Hepatocyte (in vitro differentiated cells): Measurements from ENCODE around the gene GLYATL3. TPM values are rescaled to one million over a fixed set of nuclear protein-coding genes. Genes with fewer than 3 reads are reported as not detected.

Source experiments
- DNase-seq: peaks from one replicate; pipeline ENCODE4 v3.0.0-alpha.2; 2016; ENCODE audit warnings: low spot score
- H2AFZ ChIP-seq: fragments of 200-600 bp; sonication (generic); 2 replicates; pipeline ENCODE4 v1.6.0; 2016; ENCODE audit warnings: antibody characterized with exemption, mild to moderate bottlenecking
- H3K27ac ChIP-seq: fragments of 200-600 bp; sonication (generic); 2 replicates; pipeline ENCODE4 v1.5.1; 2016; ENCODE audit warnings: mild to moderate bottlenecking
- H3K27me3 ChIP-seq: fragments of 200-600 bp; sonication (generic); 2 replicates; pipeline ENCODE4 v1.6.1; 2016
- H3K36me3 ChIP-seq: fragments of 200-600 bp; sonication (generic); replicated peaks from 2 replicates; pipeline ENCODE4 v1.5.1; 2016; ENCODE audit warnings: low read depth; ENCODE audit not compliant: insufficient read depth
- H3K4me1 ChIP-seq: fragments of 200-600 bp; sonication (generic); 2 replicates; pipeline ENCODE4 v1.5.1; 2016; ENCODE audit warnings: mild to moderate bottlenecking, moderate library complexity; ENCODE audit not compliant: insufficient read depth
- H3K4me2 ChIP-seq: fragments of 200-600 bp; sonication (generic); 2 replicates; pipeline ENCODE4 v1.6.0; 2016
- H3K4me3 ChIP-seq: fragments of 200-600 bp; sonication (generic); 2 replicates; pipeline ENCODE4 v1.5.1; 2016; ENCODE audit warnings: mild to moderate bottlenecking
- H3K79me2 ChIP-seq: fragments of 200-600 bp; sonication (generic); 2 replicates; pipeline ENCODE4 v1.6.0; 2017; ENCODE audit warnings: mild to moderate bottlenecking
- H3K9me2 ChIP-seq: fragments of 200-600 bp; sonication (generic); replicated peaks from 2 replicates; pipeline ENCODE4 v1.6.0; 2017; ENCODE audit warnings: mild to moderate bottlenecking; ENCODE audit not compliant: insufficient read depth
- H3K9me3 ChIP-seq: fragments of 200-600 bp; sonication (generic); 2 replicates; pipeline ENCODE4 v1.5.1; 2016; ENCODE audit warnings: low read depth, mild to moderate bottlenecking
- H4K20me1 ChIP-seq: fragments of 200-600 bp; sonication (generic); 2 replicates; pipeline ENCODE4 v1.6.0; 2016; ENCODE audit warnings: mild to moderate bottlenecking; ENCODE audit not compliant: insufficient read depth, poor library complexity, severe bottlenecking
- CTCF ChIP-seq: fragments of 200-600 bp; sonication (generic); IDR thresholded peaks from 2 replicates; pipeline ENCODE4 v1.5.1; 2016; ENCODE audit warnings: antibody characterized with exemption, mild to moderate bottlenecking; ENCODE audit not compliant: poor library complexity
- EZH2 ChIP-seq: fragments of 200-600 bp; sonication (generic); IDR thresholded peaks from 2 replicates; pipeline ENCODE4 v1.6.1; 2016; ENCODE audit warnings: antibody characterized with exemption, mild to moderate bottlenecking, borderline replicate concordance
- EZH2phosphoT487 ChIP-seq: fragments of 200-600 bp; sonication (generic); IDR thresholded peaks from one replicate; pipeline ENCODE4 v1.6.1; 2018; ENCODE audit warnings: antibody characterized with exemption, mild to moderate bottlenecking, low read depth, moderate library complexity; ENCODE audit not compliant: unreplicated experiment, severe bottlenecking
- WGBS: methylation state at CpG from one replicate; pipeline ENCODE4 v1.1.6; 2016; ENCODE audit warnings: low lambda C conversion rate; ENCODE audit errors: missing lambda C conversion rate; 5-methylcytosine and 5-hydroxymethylcytosine counted together
- polyA plus RNA-seq: library from polyadenylated mRNA; unstranded; fragments of >200 nt; fragmentation: Nextera tagmentation; extraction: Ambion mirVana; gene quantifications from 2 replicates; pipeline ENCODE4 v1.2.1, GENCODE V29; 2016
- total RNA-seq: library from RNA; depleted of rRNA; stranded (reverse); fragments of >200 nt; gene quantifications from 2 replicates; pipeline ENCODE4 v1.2.3, GENCODE V29; 2014

Gene GLYATL3
- total and polyA plus RNA-seq, 2 experiments from 2014 or later, result not detected

- TF ChIP-seq EZH2, result no peak
- no peak for TF ChIP-seq EZH2phosphoT487
- TF ChIP-seq CTCF, result no peak
- Histone ChIP-seq H4K20me1 (no peaks in the 10 kb centered on the region), H3K27me3 (no peaks in the 10 kb centered on the region), H3K79me2 (no peaks in the 10 kb centered on the region), H3K27ac (no peak overlapping the region), H3K9me2 (no peaks in the 10 kb centered on the region), H3K4me3 (no peak overlapping the region), H3K9me3 (no peaks in the 10 kb centered on the region), H3K4me2 (no peak overlapping the region), H3K36me3 (no peaks in the 10 kb centered on the region), H2AFZ (no peak overlapping the region), H3K4me1 (no peaks in the 10 kb centered on the region)
- WGBS, result 83% methylated on average over 10 of the region's 10 CpGs
- no peak for DNase-seq
These were observed 66.1 kb downstream of the GLYATL3 start for GRCh38 chr6:49565855-49566254.

- H3K9me2 ChIP-seq, result no peaks in the 10 kb centered on the region
- H3K27me3 ChIP-seq, result no peaks in the 10 kb centered on the region
- H3K4me1 ChIP-seq, result no peaks in the 10 kb centered on the region
- H4K20me1 ChIP-seq, result no peaks in the 10 kb centered on the region
- no peak overlapping the region for H3K27ac ChIP-seq
- TF ChIP-seq EZH2phosphoT487, result no peak
- peak; percentile 15 for TF ChIP-seq CTCF
- no peak for TF ChIP-seq EZH2
- no peaks in the 10 kb centered on the region for H3K9me3 ChIP-seq
- no peak overlapping the region for H3K4me2 ChIP-seq
- no peak overlapping the region for H2AFZ ChIP-seq
- no peak overlapping the region for H3K4me3 ChIP-seq
- H3K79me2 ChIP-seq, result no peaks in the 10 kb centered on the region
- 42% methylated on average over 6 of the region's 6 CpGs for WGBS
- DNase-seq, result no peak
- H3K36me3 ChIP-seq, result no peaks in the 10 kb centered on the region
These were observed 70.9 kb downstream of the GLYATL3 start for GRCh38 chr6:49570474-49571079.

GRCh38 chr6:49576618-49577017 is 76.9 kb downstream of the GLYATL3 start:
- WGBS, result 86% methylated on average over 1 of the region's 1 CpG
- no peak overlapping the region for H2AFZ ChIP-seq
- peak; percentile 26 for DNase-seq

More at GRCh38 chr6:49576618-49577017, 76.9 kb downstream of the GLYATL3 start:
- Histone ChIP-seq H3K9me3 (no peaks in the 10 kb centered on the region), H3K79me2 (no peaks in the 10 kb centered on the region), H3K27ac (peak overlapping the region; percentile 29), H3K4me2 (no peak overlapping the region), H3K9me2 (no peaks in the 10 kb centered on the region), H3K4me3 (no peak overlapping the region), H3K4me1 (no peaks in the 10 kb centered on the region), H4K20me1 (no peaks in the 10 kb centered on the region), H3K27me3 (no peaks in the 10 kb centered on the region), H3K36me3 (no peaks in the 10 kb centered on the region)
- no peak for TF ChIP-seq EZH2phosphoT487
- TF ChIP-seq EZH2, result no peak

Other genes starting within 250 kb of the GLYATL3 start
- 33.0 and 35.3 TPM in 2 replicates for gene MMUT, start 36.7 kb upstream of the GLYATL3 start, total RNA-seq
- gene MMUT, start 36.7 kb upstream of the GLYATL3 start, polyA plus RNA-seq, result 21.0 and 27.9 TPM in 2 replicates
- gene CENPQ, start 36.6 kb upstream of the GLYATL3 start, total RNA-seq, result 4.1 and 5.0 TPM in 2 replicates
- 4.4 and 4.5 TPM in 2 replicates for gene CENPQ, start 36.6 kb upstream of the GLYATL3 start, polyA plus RNA-seq
- 1.7 and 2.9 TPM in 2 replicates for gene C6orf141, start 50.7 kb downstream of the GLYATL3 start, total RNA-seq
- 4.2 and 4.5 TPM in 2 replicates for gene C6orf141, start 50.7 kb downstream of the GLYATL3 start, polyA plus RNA-seq
- gene RHAG, start 136.9 kb downstream of the GLYATL3 start, total RNA-seq, result not detected in 2 replicates
- gene RHAG, start 136.9 kb downstream of the GLYATL3 start, polyA plus RNA-seq, result not detected in 2 replicates
- 0.57 TPM in 1 of 2 replicates, not detected in the other for gene CRISP2, start 213.6 kb downstream of the GLYATL3 start, total RNA-seq
- 0.21 TPM in 1 of 2 replicates, not detected in the other for gene CRISP2, start 213.6 kb downstream of the GLYATL3 start, polyA plus RNA-seq
- gene CRISP3, start 244.5 kb downstream of the GLYATL3 start, total RNA-seq, result not detected in 2 replicates
- not detected in 2 replicates for gene CRISP3, start 244.5 kb downstream of the GLYATL3 start, polyA plus RNA-seq